HepG2 (cell line): ENCODE measurements around the gene GGT7. TPM values are rescaled to one million over a fixed set of nuclear protein-coding genes. Genes with fewer than 3 reads are reported as not detected.

ENCODE experiments used
- EEA1 ChIP-seq: sonication (generic); formaldehyde crosslinking; IDR thresholded peaks from 2 replicates; pipeline ENCODE4 v1.5.1; 2020; ENCODE audit warnings: mild to moderate bottlenecking, missing genetic modification reagents, borderline replicate concordance
- EHMT2 ChIP-seq: fragments of 200-600 bp; sonication (generic); IDR thresholded peaks from 2 replicates; pipeline ENCODE4 v1.7.0; 2017; ENCODE audit warnings: antibody characterized with exemption, low read depth, low read length, borderline replicate concordance
- GTF3A ChIP-seq: sonication (generic); formaldehyde crosslinking; conservative IDR thresholded peaks from 2 replicates; pipeline ENCODE4 v1.4.0; 2020; ENCODE audit warnings: mild to moderate bottlenecking, missing genetic modification reagents
- HES4 ChIP-seq: sonication (generic); formaldehyde crosslinking; IDR thresholded peaks from 2 replicates; pipeline ENCODE4 v1.9.0; 2021; ENCODE audit warnings: mild to moderate bottlenecking, missing genetic modification reagents, borderline replicate concordance
- KLF15 ChIP-seq: sonication (generic); formaldehyde crosslinking; IDR thresholded peaks from 2 replicates; pipeline ENCODE4 v1.8.1; 2023; ENCODE audit warnings: borderline replicate concordance, mild to moderate bottlenecking, inconsistent platforms, missing genetic modification reagents, mixed read lengths
- MIXL1 ChIP-seq: IDR thresholded peaks from 2 replicates; pipeline ENCODE4 v1.6.1; 2016
- NR2F6 ChIP-seq, 2 experiments: IDR thresholded peaks; 2 replicates each; pipeline ENCODE4 v1.6.1; 2016; ENCODE audit warnings: antibody characterized with exemption in 1 of 2, mild to moderate bottlenecking in 1 of 2
- PBX2 ChIP-seq: IDR thresholded peaks from 2 replicates; pipeline ENCODE4 v1.6.1; 2016; ENCODE audit warnings: control low read depth
- SMAD9 ChIP-seq: sonication (generic); formaldehyde crosslinking; IDR thresholded peaks from 2 replicates; pipeline ENCODE4 v1.5.1; 2020; ENCODE audit warnings: mild to moderate bottlenecking, missing genetic modification reagents
- SRY ChIP-seq: sonication (generic); formaldehyde crosslinking; IDR thresholded peaks from 2 replicates; pipeline ENCODE4 v1.8.0; 2022; ENCODE audit warnings: mild to moderate bottlenecking, missing genetic modification reagents
- TEAD3 ChIP-seq: optimal IDR thresholded peaks from 2 replicates; pipeline ENCODE3; 2016; ENCODE audit warnings: borderline replicate concordance
- TSC22D2 ChIP-seq: sonication (generic); formaldehyde crosslinking; IDR thresholded peaks from 2 replicates; pipeline ENCODE4 v1.5.1; 2020; ENCODE audit warnings: missing genetic modification reagents, mild to moderate bottlenecking, borderline replicate concordance
- ZBTB7B ChIP-seq: sonication (generic); formaldehyde crosslinking; IDR thresholded peaks from 2 replicates; pipeline ENCODE4 v1.4.0; 2020; ENCODE audit warnings: missing genetic modification reagents
- ZC3H4 ChIP-seq: sonication (generic); formaldehyde crosslinking; IDR thresholded peaks from 2 replicates; pipeline ENCODE4 v1.4.0; 2020; ENCODE audit warnings: missing genetic modification reagents, borderline replicate concordance
- ZFP36L1 ChIP-seq: sonication (generic); formaldehyde crosslinking; IDR thresholded peaks from 2 replicates; pipeline ENCODE4 v1.8.0; 2022; ENCODE audit warnings: mild to moderate bottlenecking, missing genetic modification reagents, moderate library complexity
- ZNF225 ChIP-seq: sonication (generic); formaldehyde crosslinking; IDR thresholded peaks from 2 replicates; pipeline ENCODE4 v1.4.0; 2020; ENCODE audit warnings: mild to moderate bottlenecking, missing genetic modification reagents
- ZNF263 ChIP-seq: sonication (generic); formaldehyde crosslinking; IDR thresholded peaks from 2 replicates; pipeline ENCODE4 v1.4.0; 2020; ENCODE audit warnings: missing genetic modification reagents
- ZNF441 ChIP-seq: sonication (generic); formaldehyde crosslinking; IDR thresholded peaks from 2 replicates; pipeline ENCODE4 v1.7.0; 2021; ENCODE audit warnings: missing genetic modification reagents, borderline replicate concordance
- ZNF598 ChIP-seq: sonication (generic); formaldehyde crosslinking; IDR thresholded peaks from 2 replicates; pipeline ENCODE4 v1.5.1; 2020; ENCODE audit warnings: mild to moderate bottlenecking, missing genetic modification reagents, borderline replicate concordance
- ZNF770 ChIP-seq: sonication (generic); formaldehyde crosslinking; IDR thresholded peaks from 2 replicates; pipeline ENCODE4 v1.5.0; 2020; ENCODE audit warnings: mild to moderate bottlenecking, missing genetic modification reagents
- ZNF775 ChIP-seq: sonication (generic); formaldehyde crosslinking; IDR thresholded peaks from 2 replicates; pipeline ENCODE4 v1.4.0; 2020; ENCODE audit warnings: missing genetic modification reagents, mild to moderate bottlenecking, moderate library complexity, borderline replicate concordance
- polyA plus RNA-seq, 8 experiments: library from polyadenylated mRNA; depleted of rRNA in 3 of 8; stranded (reverse) in 7 of 8; unstranded in 1 of 8; fragments of >200 nt; fragmentation: Illumina TruSeq in 4 of 8; extraction: Trizol in 4 of 8; gene quantifications; 2 replicates each; pipeline versions ENCODE4 v1.2.1 to v1.2.3, GENCODE V29; 2011 to 2016; ENCODE audit warnings: low read depth in 4 of 8, missing spikeins in 1 of 8, mixed read lengths in 1 of 8; ENCODE audit not compliant: insufficient read depth in 1 of 8
- total RNA-seq, 5 experiments: library from RNA; depleted of rRNA; stranded (reverse); fragments of >200 nt; fragmentation: Illumina TruSeq; extraction: Trizol; gene quantifications; 2 replicates each; pipeline ENCODE4 v1.2.3, GENCODE V29; 2016; ENCODE audit warnings: low read depth in 1 of 5
- TF ChIP-seq, protein P1 (sequence below): sonication (generic); formaldehyde crosslinking; IDR thresholded peaks from 2 replicates; pipeline ENCODE4 v1.5.0; 2020; ENCODE audit warnings: mild to moderate bottlenecking, missing genetic modification reagents, borderline replicate concordance
- TF ChIP-seq, protein P2 (sequence below): IDR thresholded peaks from 2 replicates; pipeline ENCODE4 v1.6.1; 2016; ENCODE audit warnings: low read depth, control low read depth

The GGT7 gene
- total and polyA plus RNA-seq, 2 of the 13 experiments (the other 11 are each of a cell fraction or from before 2014, with no cell fraction given): 6.6 to 23.0 TPM

GRCh38 chr20:34872622-34873224, at the start of gene GGT7 (continued):
- peak; percentile 98 for TF ChIP-seq EEA1
- TF ChIP-seq ZNF598 (CRISPR knock-in tag): peak; percentile 79; the same call in 1 of the 2 replicates
- TF ChIP-seq EHMT2: no peak
- TF ChIP-seq KLF15 (CRISPR knock-in tag): no peak; the same call in none of the 2 replicates
- peak; percentile 90; the same call in 1 of the 2 replicates for TF ChIP-seq ZNF225 (CRISPR knock-in tag)
- no peak for TF ChIP-seq TSC22D2 (CRISPR knock-in tag)
- peak; percentile 78 for TF ChIP-seq ZNF770 (CRISPR knock-in tag)
- TF ChIP-seq ZNF441 (CRISPR knock-in tag): peak; percentile 24; the same call in 1 of the 2 replicates
- TF ChIP-seq ZFP36L1 (CRISPR knock-in tag): peak; percentile 79; the same call in 1 of the 2 replicates
- TF ChIP-seq NR2F6 (IDR thresholded peaks at IDR 0.05): no peak
- peak; percentile 77 for TF ChIP-seq NR2F6 (CRISPR knock-in tag; IDR thresholded peaks at IDR 0.05)
- no peak for TF ChIP-seq PBX2 (CRISPR knock-in tag)
- peak; percentile 77 for TF ChIP-seq TEAD3 (CRISPR knock-in tag)
- TF ChIP-seq SMAD9 (CRISPR knock-in tag): peak; percentile 92; the same call in 1 of the 2 replicates
- no peak; the same call in 1 of the 2 replicates for TF ChIP-seq SRY
- TF ChIP-seq, protein P1, sequence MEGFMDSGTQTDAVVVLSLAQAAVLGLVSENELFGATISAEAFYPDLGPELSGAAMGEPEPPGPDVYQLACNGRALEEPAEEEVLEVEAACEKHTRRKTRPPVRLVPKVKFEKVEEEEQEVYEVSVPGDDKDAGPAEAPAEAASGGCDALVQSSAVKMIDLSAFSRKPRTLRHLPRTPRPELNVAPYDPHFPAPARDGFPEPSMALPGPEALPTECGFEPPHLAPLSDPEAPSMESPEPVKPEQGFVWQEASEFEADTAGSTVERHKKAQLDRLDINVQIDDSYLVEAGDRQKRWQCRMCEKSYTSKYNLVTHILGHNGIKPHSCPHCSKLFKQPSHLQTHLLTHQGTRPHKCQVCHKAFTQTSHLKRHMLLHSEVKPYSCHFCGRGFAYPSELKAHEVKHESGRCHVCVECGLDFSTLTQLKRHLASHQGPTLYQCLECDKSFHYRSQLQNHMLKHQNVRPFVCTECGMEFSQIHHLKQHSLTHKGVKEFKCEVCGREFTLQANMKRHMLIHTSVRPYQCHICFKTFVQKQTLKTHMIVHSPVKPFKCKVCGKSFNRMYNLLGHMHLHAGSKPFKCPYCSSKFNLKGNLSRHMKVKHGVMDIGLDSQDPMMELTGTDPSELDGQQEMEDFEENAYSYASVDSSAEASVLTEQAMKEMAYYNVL (CRISPR knock-in tag): peak; percentile 96
- TF ChIP-seq ZBTB7B (CRISPR knock-in tag): peak; percentile 97
- TF ChIP-seq, protein P2, sequence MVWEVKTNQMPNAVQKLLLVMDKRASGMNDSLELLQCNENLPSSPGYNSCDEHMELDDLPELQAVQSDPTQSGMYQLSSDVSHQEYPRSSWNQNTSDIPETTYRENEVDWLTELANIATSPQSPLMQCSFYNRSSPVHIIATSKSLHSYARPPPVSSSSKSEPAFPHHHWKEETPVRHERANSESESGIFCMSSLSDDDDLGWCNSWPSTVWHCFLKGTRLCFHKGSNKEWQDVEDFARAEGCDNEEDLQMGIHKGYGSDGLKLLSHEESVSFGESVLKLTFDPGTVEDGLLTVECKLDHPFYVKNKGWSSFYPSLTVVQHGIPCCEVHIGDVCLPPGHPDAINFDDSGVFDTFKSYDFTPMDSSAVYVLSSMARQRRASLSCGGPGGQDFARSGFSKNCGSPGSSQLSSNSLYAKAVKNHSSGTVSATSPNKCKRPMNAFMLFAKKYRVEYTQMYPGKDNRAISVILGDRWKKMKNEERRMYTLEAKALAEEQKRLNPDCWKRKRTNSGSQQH (CRISPR knock-in tag): no peak; the same call in 1 of the 2 replicates
- peak; percentile 80 for TF ChIP-seq MIXL1 (CRISPR knock-in tag)
- TF ChIP-seq HES4 (CRISPR knock-in tag): peak; percentile 28; the same call in 1 of the 2 replicates
- TF ChIP-seq ZNF263: peak; percentile 9; the same call in 1 of the 2 replicates
- TF ChIP-seq ZC3H4 (CRISPR knock-in tag): peak; percentile 79; the same call in 1 of the 2 replicates
- no peak for TF ChIP-seq GTF3A (CRISPR knock-in tag)
- TF ChIP-seq ZNF775: no peak; the same call in 1 of the 2 replicates
